ENCODE measurements around the gene C7orf57. TPM values are rescaled to one million over a fixed set of nuclear protein-coding genes. Genes with fewer than 3 reads are reported as not detected.

C7orf57 gene
- total RNA-seq, 1 experiment from 2014 or later = 3.2 TPM

GRCh38 chr7:48025624-48026023 is 9.7 kb upstream of the C7orf57 start:
- BruUV-seq (replicated peaks) = no TSS peak
- H3K36me3 ChIP-seq (ENCODE audit: control insufficient read depth, insufficient read depth, low read length) = no peaks in the 10 kb centered on the region
- DNase-seq (ENCODE audit: low read depth, low spot score) (no peak), ATAC-seq (peak; percentile 76; the same call in 1 of the 2 replicates)
- peaks cover 8% of the 10 kb centered on the region; the same call in 1 of the 2 replicates for H3K9me3 ChIP-seq (ENCODE audit: control insufficient read depth, insufficient read depth, low read depth, low read length)
- POLR2A ChIA-PET = no interaction called here
- in situ Hi-C loops (cut with HindIII; ENCODE audit: low pct_unique_long_range_greater_than_20kb, low sequenced_read_pairs) = no loop called here
- no peak for TF ChIP-seq SIN3A (IDR thresholded peaks at IDR 0.05; ENCODE audit: borderline replicate concordance, insufficient read depth, low read depth, low read length)
- TF ChIP-seq POLR2AphosphoS5 (IDR thresholded peaks at IDR 0.05; ENCODE audit: low read depth, low read length) = no peak
- no peak for TF ChIP-seq REST (IDR thresholded peaks at IDR 0.05; ENCODE audit: insufficient read depth in 1 of 2, low read depth in 2 of 2, low read length in 1 of 2)
- no peak for TF ChIP-seq TCF7L2 (IDR thresholded peaks at IDR 0.05; ENCODE audit: low read depth, low read length)
- TF ChIP-seq CTCF (IDR thresholded peaks at IDR 0.05) = no peak
- CTCF ChIA-PET = no interaction called here
- no peaks in the 10 kb centered on the region for H3K4me1 ChIP-seq (ENCODE audit: control insufficient read depth, insufficient read depth, low read length)
- intact Hi-C loops (cut with micrococcal nuclease; ENCODE audit: unreplicated experiment) = no loop called here
- H3K27me3 ChIP-seq (ENCODE audit: control insufficient read depth, insufficient read depth, low read length) = no peaks in the 10 kb centered on the region
- no peak overlapping the region for H3K4me3 ChIP-seq (ENCODE audit: low read depth in 2 of 2, low read length in 2 of 2)
- H3K27ac ChIP-seq (ENCODE audit: low read length) = no peak overlapping the region

- Histone ChIP-seq H3K27me3 (ENCODE audit: control insufficient read depth, insufficient read depth, low read length) (no peaks in the 10 kb centered on the region), H3K27ac (ENCODE audit: low read length) (no peak within 1 kb of the TSS), H3K9me3 (ENCODE audit: control insufficient read depth, insufficient read depth, low read depth, low read length) (peaks cover under 1% of the 10 kb centered on the region; the same call in 1 of the 2 replicates), H3K4me1 (ENCODE audit: control insufficient read depth, insufficient read depth, low read length) (no peaks in the 10 kb centered on the region), H3K4me3 (ENCODE audit: low read depth in 2 of 2, low read length in 2 of 2) (no peak within 1 kb of the TSS), H3K36me3 (ENCODE audit: control insufficient read depth, insufficient read depth, low read length) (no peaks in the 10 kb centered on the region)
- ChIA-PET CTCF (no interaction called here), POLR2A (no interaction called here)
- no peak for ATAC-seq
- TF ChIP-seq TCF7L2 (IDR thresholded peaks at IDR 0.05; ENCODE audit: low read depth, low read length) = no peak
- TF ChIP-seq POLR2AphosphoS5 (IDR thresholded peaks at IDR 0.05; ENCODE audit: low read depth, low read length) = no peak
- TF ChIP-seq SIN3A (IDR thresholded peaks at IDR 0.05; ENCODE audit: borderline replicate concordance, insufficient read depth, low read depth, low read length) = no peak
- no peak for TF ChIP-seq REST (IDR thresholded peaks at IDR 0.05; ENCODE audit: insufficient read depth in 1 of 2, low read depth in 2 of 2, low read length in 1 of 2)
- TF ChIP-seq CTCF (IDR thresholded peaks at IDR 0.05) = no peak
- in situ Hi-C loops (cut with HindIII; ENCODE audit: low pct_unique_long_range_greater_than_20kb, low sequenced_read_pairs) = no loop called here
- no TSS peak for BruUV-seq (replicated peaks)
- no peak for DNase-seq (ENCODE audit: low read depth, low spot score)
- intact Hi-C loops (cut with micrococcal nuclease; ENCODE audit: unreplicated experiment) = no loop called here
Measured at GRCh38 chr7:48028938-48029337, 6.4 kb upstream of the C7orf57 start, which contains the start of gene SUN3. Gene SUN3, minus strand, starts transcription at chr7:48029107. Its CDS starts 169 bp downstream, at chr7:48028938.
